Breast epithelium (tissue), 4 donors: Measurements from ENCODE around the gene TMEM63C. TPM values are rescaled to one million over a fixed set of nuclear protein-coding genes. Genes with fewer than 3 reads are reported as not detected.

Source experiments
- DNase-seq, 2 donors: peaks; one replicate each; pipeline ENCODE4 v3.0.0-alpha.2; 2019; ENCODE audit warnings: low spot score in 2 of 2
- H3K27ac ChIP-seq, 2 donors: fragments of 200-600 bp; sonication (generic) in 1 of 2; one replicate each; pipeline ENCODE4 v1.5.1; 2016 to 2019; ENCODE audit warnings: mild to moderate bottlenecking in 1 of 2
- H3K27me3 ChIP-seq, 2 donors: fragments of 200-600 bp; sonication (generic) in 1 of 2; one replicate each; pipeline versions ENCODE4 v1.5.1 to v1.6.0; 2017 to 2019; ENCODE audit warnings: control low read depth in 1 of 2, mild to moderate bottlenecking in 1 of 2
- H3K36me3 ChIP-seq: fragments of 200-600 bp; one replicate; pipeline ENCODE4 v1.5.1; 2019
- H3K4me1 ChIP-seq, 2 donors: fragments of 200-600 bp; sonication (generic); one replicate each; pipeline ENCODE4 v1.5.1; 2016 to 2019; ENCODE audit warnings: control low read depth in 1 of 2
- H3K4me3 ChIP-seq, 3 donors: fragments of 200-600 bp; sonication (generic); 1 replicate in 2 of 3; 2 replicates in 1 of 3; pipeline ENCODE4 v1.5.1; 2016 to 2019; ENCODE audit warnings: mild to moderate bottlenecking in 3 of 3, moderate library complexity in 2 of 3
- H3K9me3 ChIP-seq, 2 donors: fragments of 200-600 bp; sonication (generic) in 1 of 2; one replicate each; pipeline ENCODE4 v1.5.1; 2016 to 2019; ENCODE audit warnings: control low read depth in 1 of 2
- POLR2A ChIP-seq: fragments of 450-650 bp; IDR thresholded peaks from one replicate; pipeline ENCODE4 v1.6.1; 2016; ENCODE audit warnings: antibody characterized with exemption, mild to moderate bottlenecking, moderate library complexity
- POLR2AphosphoS5 ChIP-seq, 3 donors: sonication (generic); formaldehyde crosslinking; IDR thresholded peaks; one replicate each; pipeline ENCODE4 v1.6.1; 2017; ENCODE audit warnings: antibody characterized with exemption in 3 of 3
- intact Hi-C: fragments of 100-400 bp; cut with DNase I; formaldehyde crosslinking; loops from one replicate; pipeline ENCODE4 v1.15.1; 2023; ENCODE audit warnings: low total_unique reads
- total RNA-seq, 3 donors: library from RNA; depleted of rRNA; stranded (reverse); fragments of >200 nt; gene quantifications; one replicate each; pipeline ENCODE4 v1.1.0, GENCODE V29; 2016
- TF ChIP-seq, protein P1 (sequence below), 3 donors: fragments of 450-650 bp; IDR thresholded peaks; one replicate each; pipeline ENCODE4 v1.5.1; 2016 to 2017; ENCODE audit warnings: antibody characterized with exemption in 3 of 3, mild to moderate bottlenecking in 3 of 3, moderate library complexity in 3 of 3

The TMEM63C gene
- total RNA-seq, 3 donors from 2014 or later = 0.16 to 8.0 (median 3.9) TPM

DNA sequence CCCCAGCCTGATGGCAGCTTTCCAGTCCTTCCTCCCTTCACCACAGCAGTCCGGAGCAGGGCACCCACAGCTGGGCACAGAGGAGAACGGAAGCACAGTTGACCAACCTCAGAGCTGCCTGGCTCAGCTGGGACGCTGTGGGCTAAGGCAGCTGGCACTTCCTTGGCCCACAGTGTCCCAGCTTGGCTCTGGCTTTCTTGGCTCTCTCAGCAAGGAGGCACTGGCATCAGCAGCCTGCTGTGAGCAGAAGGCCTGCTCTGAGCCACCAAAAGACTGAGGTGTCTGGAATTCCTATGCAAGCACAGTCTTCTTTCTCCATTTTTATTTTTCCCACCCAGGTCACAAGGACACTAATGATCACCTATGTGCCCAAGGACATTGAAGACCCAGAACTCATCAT is 56.8 kb downstream of the TMEM63C start:
- Histone ChIP-seq H3K4me1 (no peaks in the 10 kb centered on the region), H3K4me3 (no peak overlapping the region), H3K36me3 (no peaks in the 10 kb centered on the region), H3K9me3 (no peaks in the 10 kb centered on the region), H3K27me3 (no peaks in the 10 kb centered on the region), H3K27ac (no peak overlapping the region)
- intact Hi-C loops = loop anchor here (10.0 kb wide), 1 partner anchor 736 kb away; no protein-coding TSS in a partner anchor
- DNase-seq = no peak
- TF ChIP-seq, protein P1, sequence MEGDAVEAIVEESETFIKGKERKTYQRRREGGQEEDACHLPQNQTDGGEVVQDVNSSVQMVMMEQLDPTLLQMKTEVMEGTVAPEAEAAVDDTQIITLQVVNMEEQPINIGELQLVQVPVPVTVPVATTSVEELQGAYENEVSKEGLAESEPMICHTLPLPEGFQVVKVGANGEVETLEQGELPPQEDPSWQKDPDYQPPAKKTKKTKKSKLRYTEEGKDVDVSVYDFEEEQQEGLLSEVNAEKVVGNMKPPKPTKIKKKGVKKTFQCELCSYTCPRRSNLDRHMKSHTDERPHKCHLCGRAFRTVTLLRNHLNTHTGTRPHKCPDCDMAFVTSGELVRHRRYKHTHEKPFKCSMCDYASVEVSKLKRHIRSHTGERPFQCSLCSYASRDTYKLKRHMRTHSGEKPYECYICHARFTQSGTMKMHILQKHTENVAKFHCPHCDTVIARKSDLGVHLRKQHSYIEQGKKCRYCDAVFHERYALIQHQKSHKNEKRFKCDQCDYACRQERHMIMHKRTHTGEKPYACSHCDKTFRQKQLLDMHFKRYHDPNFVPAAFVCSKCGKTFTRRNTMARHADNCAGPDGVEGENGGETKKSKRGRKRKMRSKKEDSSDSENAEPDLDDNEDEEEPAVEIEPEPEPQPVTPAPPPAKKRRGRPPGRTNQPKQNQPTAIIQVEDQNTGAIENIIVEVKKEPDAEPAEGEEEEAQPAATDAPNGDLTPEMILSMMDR (IDR thresholded peaks at IDR 0.05) = no peak
- TF ChIP-seq POLR2A (no peak), POLR2AphosphoS5 (IDR thresholded peaks at IDR 0.05) (no peak)

- Histone ChIP-seq H3K27me3 (no peaks in the 10 kb centered on the region), H3K4me1 (no peaks in the 10 kb centered on the region), H3K27ac (no peak overlapping the region), H3K9me3 (no peaks in the 10 kb centered on the region), H3K36me3 (no peaks in the 10 kb centered on the region), H3K4me3 (no peak overlapping the region)
- DNase-seq = no peak
- no peak for TF ChIP-seq POLR2A
- TF ChIP-seq, protein P1 (IDR thresholded peaks at IDR 0.05) = no peak
- TF ChIP-seq POLR2AphosphoS5 (IDR thresholded peaks at IDR 0.05) = no peak
- intact Hi-C loops = loop anchor here (10.0 kb wide), 1 partner anchor 736 kb away; no protein-coding TSS in a partner anchor
These were observed 57.4 kb downstream of the TMEM63C start for GRCh38 chr14:77238996-77239395.

DNA sequence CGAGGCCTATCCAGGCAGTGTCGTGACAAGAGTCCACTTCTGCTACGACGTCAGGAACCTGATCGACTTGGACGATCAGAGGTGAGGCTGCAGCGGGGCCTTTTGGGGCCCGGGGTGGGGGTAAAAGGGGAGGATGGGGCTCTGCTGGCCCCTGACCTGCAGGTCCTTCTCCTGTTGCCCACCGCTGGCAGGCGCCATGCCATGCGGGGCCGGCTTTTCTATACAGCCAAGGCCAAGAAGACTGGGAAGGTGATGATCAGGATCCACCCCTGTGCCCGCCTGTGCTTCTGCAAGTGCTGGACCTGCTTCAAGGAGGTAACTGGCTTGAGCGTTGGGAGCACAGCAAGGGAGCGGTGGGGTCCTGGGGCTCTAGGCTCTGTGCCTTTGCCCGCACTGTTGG is 57.8 kb downstream of the TMEM63C start:
- no peaks in the 10 kb centered on the region for H3K36me3 ChIP-seq
- no peaks in the 10 kb centered on the region for H3K27me3 ChIP-seq
- no peaks in the 10 kb centered on the region for H3K4me1 ChIP-seq
- no peak overlapping the region for H3K4me3 ChIP-seq
- H3K27ac ChIP-seq = no peak overlapping the region
- intact Hi-C loops = loop anchor here (10.0 kb wide), 1 partner anchor 735 kb away; no protein-coding TSS in a partner anchor
- no peaks in the 10 kb centered on the region for H3K9me3 ChIP-seq
- TF ChIP-seq, protein P1 (IDR thresholded peaks at IDR 0.05) = no peak
- TF ChIP-seq POLR2AphosphoS5 (IDR thresholded peaks at IDR 0.05) (no peak), POLR2A (no peak)
- no peak for DNase-seq

DNA sequence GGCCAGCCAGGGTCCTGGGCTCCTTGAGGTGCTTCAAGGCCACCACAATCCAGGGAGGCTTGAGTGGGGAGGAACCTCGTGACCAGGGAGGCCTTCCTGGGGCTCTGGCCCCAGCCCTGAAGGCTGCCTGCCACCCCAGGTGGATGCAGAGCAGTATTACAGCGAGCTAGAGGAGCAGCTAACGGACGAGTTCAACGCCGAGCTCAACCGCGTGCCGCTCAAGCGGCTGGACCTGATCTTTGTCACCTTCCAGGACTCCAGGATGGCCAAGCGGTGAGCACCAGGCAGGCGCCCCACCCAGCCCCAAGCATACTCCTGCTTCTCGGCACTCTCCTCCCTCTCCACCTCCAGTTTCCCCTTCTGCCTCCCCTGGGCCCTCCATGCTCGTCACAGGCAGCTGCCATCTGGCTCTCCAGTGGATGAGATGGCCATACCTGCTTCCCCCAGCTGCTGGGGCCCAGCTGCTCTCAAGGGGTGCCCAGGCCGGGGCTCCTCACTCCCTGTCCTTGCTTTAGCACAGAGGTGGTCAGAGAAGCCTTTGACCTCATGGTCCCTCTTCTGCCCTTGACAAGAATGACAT is 58.8 kb downstream of the TMEM63C start:
- H3K27me3 ChIP-seq = no peaks in the 10 kb centered on the region
- no peaks in the 10 kb centered on the region for H3K36me3 ChIP-seq
- DNase-seq = no peak
- intact Hi-C loops = no loop called here
- TF ChIP-seq, protein P1 (IDR thresholded peaks at IDR 0.05) = no peak
- TF ChIP-seq POLR2AphosphoS5 (IDR thresholded peaks at IDR 0.05) (no peak), POLR2A (no peak)
- no peak overlapping the region for H3K4me3 ChIP-seq
- H3K27ac ChIP-seq = no peak overlapping the region
- no peaks in the 10 kb centered on the region for H3K9me3 ChIP-seq
- no peaks in the 10 kb centered on the region for H3K4me1 ChIP-seq

- H3K4me3 ChIP-seq = no peak overlapping the region
- H3K36me3 ChIP-seq = no peaks in the 10 kb centered on the region
- H3K27ac ChIP-seq = no peak overlapping the region
- no peaks in the 10 kb centered on the region for H3K4me1 ChIP-seq
- intact Hi-C loops = no loop called here
- no peak for DNase-seq
- TF ChIP-seq POLR2AphosphoS5 (IDR thresholded peaks at IDR 0.05) = no peak
- no peak for TF ChIP-seq POLR2A
- TF ChIP-seq, protein P1 (IDR thresholded peaks at IDR 0.05) = no peak
- H3K27me3 ChIP-seq = no peaks in the 10 kb centered on the region
- H3K9me3 ChIP-seq = no peaks in the 10 kb centered on the region
These were observed 60.4 kb downstream of the TMEM63C start for GRCh38 chr14:77241955-77242354.
